ENCODE measurements around the gene THYN1.

THYN1 gene

DNA sequence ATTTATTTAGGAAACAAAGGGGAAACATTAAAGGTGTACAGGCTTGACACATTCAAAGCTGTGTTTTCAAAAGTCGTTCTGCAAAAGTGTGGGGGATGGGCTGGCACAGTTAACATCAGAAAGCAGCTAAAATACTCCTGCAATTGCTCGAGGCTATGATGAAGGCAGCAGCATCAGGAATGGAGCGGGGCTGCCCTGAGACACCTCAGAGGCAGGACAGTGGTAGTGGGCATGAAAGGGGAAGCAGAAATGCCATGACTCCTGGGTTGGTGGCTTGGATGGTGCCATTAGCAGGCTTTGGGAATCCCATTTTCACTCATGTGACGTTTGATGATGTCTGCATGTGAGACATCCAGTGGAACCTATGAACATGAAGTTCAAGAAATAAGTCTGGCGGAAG, 30.0 kb downstream of the THYN1 start:
- DNase-seq (ENCODE audit: low spot score) = no peak

DNA sequence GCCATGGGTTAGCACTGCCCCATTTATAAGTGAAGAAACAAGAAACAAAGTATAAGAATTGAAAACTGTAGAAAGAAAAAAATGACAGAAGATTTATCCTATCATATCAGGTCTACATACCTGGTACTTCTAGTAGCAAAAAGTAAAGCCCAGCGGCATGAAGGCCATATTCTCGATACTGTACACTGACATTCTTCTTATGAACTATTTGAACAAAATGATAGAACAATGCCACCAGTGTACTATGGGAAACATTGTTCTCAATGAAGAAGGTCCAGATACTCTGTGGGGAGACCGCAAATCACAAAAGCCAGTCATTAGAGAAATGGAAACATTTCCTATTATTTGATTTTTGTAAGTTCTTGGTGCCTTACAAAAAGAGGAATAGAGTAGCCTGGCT, 36.3 kb downstream of the THYN1 start:
- no peak for DNase-seq (ENCODE audit: low spot score)

DNA sequence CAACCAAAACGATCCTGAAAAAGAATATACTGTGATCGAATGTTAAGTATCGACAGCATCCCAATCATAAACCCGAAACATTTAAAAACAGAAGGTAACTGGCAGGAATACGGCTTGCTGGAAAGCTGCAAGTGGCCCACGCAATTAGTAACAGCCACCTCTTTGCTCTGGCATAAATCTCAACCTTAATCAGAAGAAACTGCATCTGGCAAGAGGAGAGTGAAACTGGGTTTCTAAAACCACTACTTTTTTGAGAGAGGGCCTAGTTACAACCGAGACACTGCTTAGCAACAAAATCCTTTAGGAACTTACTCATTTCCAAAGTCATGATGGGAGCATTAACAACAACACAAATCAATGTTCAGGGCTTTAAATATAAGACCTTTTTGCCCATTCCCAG, 37.3 kb downstream of the THYN1 start:
- DNase-seq (ENCODE audit: low spot score) = no peak

- peak; percentile 20 for DNase-seq (ENCODE audit: low spot score)
Observed at GRCh38 chr11:134207538-134208239, 45.5 kb downstream of the THYN1 start.

DNA sequence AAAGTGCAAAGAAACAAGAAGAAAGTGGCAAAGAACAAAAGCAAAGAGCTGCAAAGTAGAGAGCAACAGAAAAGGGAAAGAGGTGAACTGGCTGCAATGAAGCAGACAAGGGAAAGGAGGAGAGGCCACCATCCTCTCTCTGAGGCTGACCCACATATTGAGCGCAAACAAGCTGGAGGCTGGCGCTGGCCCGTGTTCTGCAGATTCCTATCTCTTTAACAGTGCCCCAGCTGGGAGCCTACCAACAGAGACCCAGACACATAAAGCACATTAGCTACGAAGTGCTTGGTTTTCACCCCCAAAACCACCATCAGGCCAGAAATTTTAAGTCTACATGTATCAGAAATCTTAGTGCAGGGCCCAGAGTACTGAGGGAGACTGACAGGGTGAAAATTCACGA, 47.0 kb downstream of the THYN1 start:
- no peak for DNase-seq (ENCODE audit: low spot score)

GRCh38 chr11:134205729-134206128, 47.4 kb downstream of the THYN1 start:
- no peak for DNase-seq (ENCODE audit: low spot score)

- no peak for DNase-seq (ENCODE audit: low spot score)
Observed at GRCh38 chr11:134202661-134203060, 50.5 kb downstream of the THYN1 start.

DNA sequence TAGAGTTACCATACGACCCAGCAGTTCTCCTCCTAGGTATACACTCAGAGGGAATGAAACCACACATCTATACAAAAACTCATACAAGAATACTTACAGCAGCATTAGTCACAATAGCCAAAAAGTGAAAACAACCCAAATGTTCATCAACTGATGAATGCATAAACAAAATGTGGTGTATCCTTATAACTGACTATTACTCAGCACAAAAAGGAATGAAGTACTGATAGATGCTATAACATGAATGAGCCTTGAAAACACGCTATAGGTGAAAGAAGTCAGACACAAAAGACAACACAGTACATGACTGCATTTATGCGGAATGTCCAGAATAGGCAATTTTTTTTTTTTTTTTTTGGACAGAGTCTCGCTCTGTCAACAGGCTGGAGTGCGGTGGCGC, 52.5 kb downstream of the THYN1 start:
- no peak for DNase-seq (ENCODE audit: low spot score)

GRCh38 chr11:134199531-134199930, 53.6 kb downstream of the THYN1 start:
- no peak for DNase-seq (ENCODE audit: low spot score)
